WERI-Rb-1 (cell line): Measurements from ENCODE around the gene SETD7.

Experiments
- DNase-seq: peaks from one replicate; pipeline ENCODE4 v3.0.0-alpha.2; 2020
- H3K27ac ChIP-seq: fragments of 250-450 bp; sonication (Bioruptor Pico); 2 replicates; pipeline ENCODE4 v1.5.1; 2020; ENCODE audit warnings: mild to moderate bottlenecking, moderate library complexity
- H3K27me3 ChIP-seq: fragments of 250-450 bp; sonication (Bioruptor Pico); 2 replicates; pipeline ENCODE4 v1.5.1; 2021; ENCODE audit warnings: mild to moderate bottlenecking, low read depth, moderate library complexity; ENCODE audit not compliant: insufficient read depth, severe bottlenecking
- H3K36me3 ChIP-seq: fragments of 250-450 bp; sonication (Bioruptor Pico); 2 replicates; pipeline ENCODE4 v1.5.1; 2020; ENCODE audit warnings: mild to moderate bottlenecking, moderate library complexity
- H3K4me3 ChIP-seq: 2 replicates; pipeline ENCODE4 v1.5.1; 2011; ENCODE audit warnings: low read depth, mild to moderate bottlenecking, control low read depth, low read length
- H3K9me3 ChIP-seq: fragments of 250-450 bp; sonication (Bioruptor Pico); 2 replicates; pipeline ENCODE4 v1.5.1; 2021; ENCODE audit warnings: mild to moderate bottlenecking, moderate library complexity; ENCODE audit not compliant: severe bottlenecking
- TF ChIP-seq, protein P1 (sequence below): IDR thresholded peaks from 2 replicates; pipeline ENCODE4 v1.5.1; 2011; ENCODE audit warnings: low read depth, mild to moderate bottlenecking, control low read depth, inconsistent platforms, low read length

The SETD7 gene

GRCh38 chr4:139493176-139493575 is 62.8 kb downstream of the SETD7 start:
- Histone ChIP-seq H3K4me3 (no peak overlapping the region), H3K27me3 (no peaks in the 10 kb centered on the region), H3K27ac (no peak overlapping the region), H3K36me3 (no peaks in the 10 kb centered on the region), H3K9me3 (no peaks in the 10 kb centered on the region)
- no peak for DNase-seq
- TF ChIP-seq, protein P1, sequence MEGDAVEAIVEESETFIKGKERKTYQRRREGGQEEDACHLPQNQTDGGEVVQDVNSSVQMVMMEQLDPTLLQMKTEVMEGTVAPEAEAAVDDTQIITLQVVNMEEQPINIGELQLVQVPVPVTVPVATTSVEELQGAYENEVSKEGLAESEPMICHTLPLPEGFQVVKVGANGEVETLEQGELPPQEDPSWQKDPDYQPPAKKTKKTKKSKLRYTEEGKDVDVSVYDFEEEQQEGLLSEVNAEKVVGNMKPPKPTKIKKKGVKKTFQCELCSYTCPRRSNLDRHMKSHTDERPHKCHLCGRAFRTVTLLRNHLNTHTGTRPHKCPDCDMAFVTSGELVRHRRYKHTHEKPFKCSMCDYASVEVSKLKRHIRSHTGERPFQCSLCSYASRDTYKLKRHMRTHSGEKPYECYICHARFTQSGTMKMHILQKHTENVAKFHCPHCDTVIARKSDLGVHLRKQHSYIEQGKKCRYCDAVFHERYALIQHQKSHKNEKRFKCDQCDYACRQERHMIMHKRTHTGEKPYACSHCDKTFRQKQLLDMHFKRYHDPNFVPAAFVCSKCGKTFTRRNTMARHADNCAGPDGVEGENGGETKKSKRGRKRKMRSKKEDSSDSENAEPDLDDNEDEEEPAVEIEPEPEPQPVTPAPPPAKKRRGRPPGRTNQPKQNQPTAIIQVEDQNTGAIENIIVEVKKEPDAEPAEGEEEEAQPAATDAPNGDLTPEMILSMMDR: no peak

GRCh38 chr4:139492429-139492828 is 63.6 kb downstream of the SETD7 start:
- Histone ChIP-seq H3K27ac (no peak overlapping the region), H3K9me3 (no peaks in the 10 kb centered on the region), H3K36me3 (no peaks in the 10 kb centered on the region), H3K4me3 (no peak overlapping the region), H3K27me3 (no peaks in the 10 kb centered on the region)
- DNase-seq: no peak
- TF ChIP-seq, protein P1: no peak

GRCh38 chr4:139489638-139490037 is 66.4 kb downstream of the SETD7 start:
- TF ChIP-seq, protein P1: no peak
- Histone ChIP-seq H3K4me3 (no peak overlapping the region), H3K9me3 (no peaks in the 10 kb centered on the region), H3K27me3 (no peaks in the 10 kb centered on the region), H3K27ac (no peak overlapping the region), H3K36me3 (no peaks in the 10 kb centered on the region)
- no peak for DNase-seq

DNA sequence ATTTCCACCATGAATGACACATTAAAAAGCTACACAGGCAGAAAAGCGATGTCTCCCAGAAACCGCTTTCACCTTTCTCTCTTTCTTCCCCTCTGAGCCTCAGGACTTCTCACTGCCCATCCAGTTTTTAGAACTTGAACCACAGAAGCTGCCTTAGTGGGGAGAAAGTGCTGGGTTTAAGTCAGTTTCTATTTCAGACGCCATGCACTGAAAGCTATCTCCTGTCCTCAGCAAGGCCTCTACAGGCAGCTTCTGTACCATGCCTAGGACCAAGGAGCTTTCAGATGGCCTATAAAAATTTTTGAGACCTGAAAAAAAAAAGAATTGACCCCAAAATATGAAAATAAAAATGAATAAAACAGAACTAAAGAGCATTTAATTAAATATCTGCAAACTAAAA is 67.6 kb downstream of the SETD7 start:
- no peak for DNase-seq
- Histone ChIP-seq H3K27me3 (no peaks in the 10 kb centered on the region), H3K36me3 (no peaks in the 10 kb centered on the region), H3K9me3 (no peaks in the 10 kb centered on the region), H3K4me3 (no peak overlapping the region), H3K27ac (no peak overlapping the region)
- TF ChIP-seq, protein P1: no peak

DNA sequence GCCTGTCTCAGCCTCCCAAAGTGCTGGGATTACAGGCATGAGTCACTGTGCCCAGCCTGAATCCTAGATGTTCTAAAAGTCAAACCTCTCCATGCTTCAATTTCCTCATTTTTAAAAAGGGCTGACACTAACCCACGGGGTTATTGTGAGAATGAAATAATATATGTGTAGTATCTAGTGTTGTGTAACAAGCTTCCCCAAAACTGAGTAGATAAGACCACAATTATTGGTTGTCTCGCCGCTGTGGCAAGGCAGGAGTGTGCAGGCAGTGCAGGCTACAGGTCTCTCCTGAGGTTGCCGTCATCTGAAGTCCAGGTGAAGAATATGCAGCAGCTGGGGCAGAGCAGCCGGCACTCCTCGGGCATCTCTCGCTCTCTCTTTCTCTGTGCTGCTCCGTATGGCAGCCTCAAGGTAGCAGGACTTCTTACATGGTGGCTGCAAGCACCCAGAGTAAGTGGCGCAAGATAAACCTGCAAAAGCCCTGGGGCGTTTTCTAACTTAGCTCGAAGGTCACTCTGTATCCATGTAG is 71.2 kb downstream of the SETD7 start:
- H3K27me3 ChIP-seq: no peaks in the 10 kb centered on the region
- no peak for DNase-seq
- no peaks in the 10 kb centered on the region for H3K9me3 ChIP-seq
- no peaks in the 10 kb centered on the region for H3K36me3 ChIP-seq
- TF ChIP-seq, protein P1: no peak
- H3K27ac ChIP-seq: no peak overlapping the region
- H3K4me3 ChIP-seq: no peak overlapping the region

DNA sequence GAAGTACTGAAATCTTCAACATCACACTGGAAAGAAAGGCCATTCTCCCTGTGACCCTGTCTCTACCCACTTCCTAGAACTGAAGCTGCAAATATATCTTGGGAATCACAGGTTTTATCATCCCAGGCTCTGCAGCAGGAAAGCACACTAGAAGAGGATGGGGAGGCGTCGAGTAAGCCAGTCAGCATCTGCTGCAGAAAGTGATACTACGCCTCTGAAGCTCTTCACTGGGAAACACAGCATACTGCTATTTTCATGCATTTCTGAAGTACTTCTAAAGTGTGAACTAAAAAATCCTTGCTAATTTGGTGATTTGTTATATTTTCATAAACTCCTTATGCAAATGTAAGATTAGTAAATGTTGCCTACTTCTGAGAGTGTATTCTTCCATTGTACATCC is 73.0 kb downstream of the SETD7 start:
- Histone ChIP-seq H3K4me3 (no peak overlapping the region), H3K36me3 (no peaks in the 10 kb centered on the region), H3K9me3 (no peaks in the 10 kb centered on the region), H3K27ac (no peak overlapping the region), H3K27me3 (no peaks in the 10 kb centered on the region)
- DNase-seq: no peak
- TF ChIP-seq, protein P1: no peak
